Activated naive CD4-positive, alpha-beta T cell treated with anti-CD3 and anti-CD28 coated beads for 36 hours (primary cell): ENCODE data around the gene UEVLD. TPM values are rescaled to one million over a fixed set of nuclear protein-coding genes. Genes with fewer than 3 reads are reported as not detected.

Source experiments
- CTCF ChIA-PET: fragments of 350-600 bp; sonication (Branson Sonifier 250); formaldehyde crosslinking; loops from one replicate; lab custom pipeline; 2021; ENCODE audit warnings: antibody characterized with exemption; lab: Charles Lee
- DNase-seq: peaks from one replicate; pipeline ENCODE4 v3.0.0-alpha.2; 2020
- H3K27ac Mint-ChIP-seq: one replicate; pipeline ENCODE4 v1.8.0; 2021; ENCODE audit warnings: mild to moderate bottlenecking, mixed read lengths
- H3K27me3 Mint-ChIP-seq: one replicate; pipeline ENCODE4 v1.8.0; 2021; ENCODE audit warnings: low read depth, mixed read lengths
- H3K36me3 Mint-ChIP-seq: one replicate; pipeline ENCODE4 v1.8.0; 2021; ENCODE audit warnings: low read depth, mixed read lengths
- H3K4me1 Mint-ChIP-seq: one replicate; pipeline ENCODE4 v1.8.0; 2021; ENCODE audit warnings: low read depth, mixed read lengths
- H3K4me3 Mint-ChIP-seq: one replicate; pipeline ENCODE4 v1.8.0; 2021; ENCODE audit warnings: mild to moderate bottlenecking, moderate library complexity, mixed read lengths
- H3K9me3 Mint-ChIP-seq: one replicate; pipeline ENCODE4 v1.8.0; 2021; ENCODE audit warnings: mixed read lengths
- intact Hi-C: fragments of 100-400 bp; cut with micrococcal nuclease; formaldehyde crosslinking; loops from one replicate; pipeline ENCODE4 v1.15.1; 2023
- total RNA-seq, 2 experiments: library from RNA; stranded (reverse); gene quantifications; one replicate each; pipeline ENCODE4 v1.2.3, GENCODE V29; 2021

The UEVLD gene
- total RNA-seq = 1 to 10 TPM; 8.9 to 9.2 TPM

DNA sequence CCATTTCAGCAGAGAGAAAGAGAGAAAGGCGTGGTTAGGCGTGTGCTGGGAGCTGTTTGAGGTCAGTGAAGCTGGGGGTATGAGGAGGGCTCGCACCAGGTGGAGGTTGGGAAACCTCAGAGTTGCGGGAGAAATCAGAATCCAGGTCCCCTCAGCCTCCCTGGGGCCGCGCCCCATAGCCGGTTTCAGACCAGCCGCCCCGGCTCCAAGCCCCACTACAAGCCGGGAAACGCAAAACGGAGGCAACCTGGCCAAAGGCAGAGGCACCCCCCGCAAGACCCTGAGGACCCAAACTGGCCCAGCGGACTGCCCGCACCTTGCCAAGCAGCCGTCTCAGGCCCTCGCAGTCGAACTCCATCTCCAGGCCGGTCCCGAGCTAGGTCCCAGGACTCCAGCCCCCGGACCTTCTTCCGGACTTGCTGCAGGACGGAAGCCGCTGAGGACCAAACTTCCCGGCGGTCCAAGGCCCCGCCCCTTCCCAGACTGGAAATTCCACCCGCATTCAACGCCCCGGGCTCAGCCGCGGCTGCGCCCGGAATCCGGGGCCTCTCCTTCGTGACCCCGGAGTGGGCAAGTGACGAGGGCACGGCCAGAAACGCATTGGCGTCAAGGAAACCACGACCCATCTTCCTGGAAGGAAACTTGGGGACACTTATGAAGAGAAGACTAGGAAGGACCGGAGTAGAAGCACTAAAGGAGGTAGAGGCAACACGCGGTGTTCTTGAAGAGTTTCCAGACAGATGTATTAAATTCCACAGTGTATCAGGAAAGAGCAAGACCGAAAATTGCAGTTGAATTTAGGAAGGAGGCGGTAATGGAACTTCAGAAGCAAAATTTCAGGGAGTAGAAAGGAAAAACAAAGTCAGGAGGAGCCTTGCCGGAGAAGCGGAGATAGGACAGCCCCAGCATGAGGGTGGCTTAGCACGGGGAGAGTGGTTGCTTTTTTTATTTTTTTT is at the start of gene UEVLD:
UEVLD (minus strand) TSS at position 438 of the 956 bp plus-strand sequence; CDS start at position 358, 80 bp downstream.
- Mint-ChIP-seq H3K4me1 (peaks cover 8% of the 10 kb centered on the region), H3K27ac (no peak within 1 kb of the TSS), H3K36me3 (no peaks in the 10 kb centered on the region), H3K27me3 (no peaks in the 10 kb centered on the region), H3K9me3 (no peaks in the 10 kb centered on the region), H3K4me3 (no peak within 1 kb of the TSS)
- DNase-seq = peak; percentile 63
- intact Hi-C loops = loop anchor here (1.0 to 2.0 kb wide), 4 partner anchors 62 to 576 kb away; partner anchors contain the start of genes LDHA, SERGEF and TSG101
- CTCF ChIA-PET = interaction anchor here (0.6 kb wide), 1 partner anchor 16 kb away, joined by 3 read pairs; no protein-coding TSS in a partner anchor

DNA sequence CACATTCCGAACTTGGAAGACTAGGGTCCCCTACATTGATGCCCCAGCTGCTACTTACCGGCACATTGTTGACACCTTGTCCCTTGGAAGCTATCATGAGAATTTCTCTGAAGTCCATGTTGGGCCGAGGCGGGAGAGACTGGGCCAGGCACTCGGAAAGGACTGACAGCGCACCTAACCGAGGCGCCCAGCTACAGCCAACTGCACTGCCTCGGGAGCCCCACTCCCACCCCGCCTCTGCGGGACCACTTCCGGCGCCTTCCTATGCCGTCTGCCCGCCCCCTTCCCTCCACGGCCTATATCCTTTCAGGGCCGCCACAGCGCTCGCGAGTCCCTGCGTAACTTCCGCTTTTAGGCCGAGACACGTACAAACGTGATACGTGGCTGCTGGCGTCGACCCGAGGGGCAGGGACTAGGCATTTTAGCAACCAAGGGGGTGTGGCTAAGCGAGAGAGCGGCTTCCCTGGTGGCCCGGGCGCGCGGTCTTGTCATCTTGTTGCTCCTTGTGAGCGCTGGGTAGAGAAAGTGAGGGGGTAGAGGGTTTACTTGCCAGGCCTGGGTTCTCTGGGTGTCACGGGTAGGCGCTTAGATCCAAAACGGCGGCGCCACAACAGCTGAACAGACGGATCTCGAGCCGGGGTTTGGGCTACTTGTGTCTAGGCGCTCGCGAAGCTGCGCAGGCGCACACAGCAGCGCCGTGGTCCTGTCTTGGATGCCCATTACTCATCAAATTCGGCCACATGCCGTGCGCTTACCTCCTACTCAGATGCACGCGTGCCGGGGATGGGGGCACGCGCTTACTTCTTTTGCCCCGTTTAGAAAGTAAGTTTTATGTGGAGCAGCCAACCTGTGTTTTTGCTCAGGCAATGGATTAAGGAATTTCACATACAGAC is 45.9 kb upstream of the UEVLD start, which contains the start of gene SPTY2D1:
SPTY2D1 (minus strand) TSS at position 203 of the 893 bp plus-strand sequence; CDS start at position 118, 85 bp downstream.
- Mint-ChIP-seq H3K27ac (peak within 1 kb of the TSS; percentile 96), H3K9me3 (no peaks in the 10 kb centered on the region), H3K4me1 (peaks cover 30% of the 10 kb centered on the region), H3K4me3 (peak within 1 kb of the TSS; percentile 87), H3K36me3 (no peaks in the 10 kb centered on the region), H3K27me3 (no peaks in the 10 kb centered on the region)
- intact Hi-C loops = loop anchor here (1.0 to 5.0 kb wide), 13 partner anchors 18 to 621 kb away; partner anchors contain the start of genes E2F8, GTF2H1, HPS5 and SERGEF
- CTCF ChIA-PET = interaction anchor here (0.5 to 3.4 kb wide), 11 partner anchors 10 to 519 kb away, joined by 3 to 15 read pairs (median 4); partner anchors contain the start of gene TSG101
- peak; percentile 99 for DNase-seq

DNA sequence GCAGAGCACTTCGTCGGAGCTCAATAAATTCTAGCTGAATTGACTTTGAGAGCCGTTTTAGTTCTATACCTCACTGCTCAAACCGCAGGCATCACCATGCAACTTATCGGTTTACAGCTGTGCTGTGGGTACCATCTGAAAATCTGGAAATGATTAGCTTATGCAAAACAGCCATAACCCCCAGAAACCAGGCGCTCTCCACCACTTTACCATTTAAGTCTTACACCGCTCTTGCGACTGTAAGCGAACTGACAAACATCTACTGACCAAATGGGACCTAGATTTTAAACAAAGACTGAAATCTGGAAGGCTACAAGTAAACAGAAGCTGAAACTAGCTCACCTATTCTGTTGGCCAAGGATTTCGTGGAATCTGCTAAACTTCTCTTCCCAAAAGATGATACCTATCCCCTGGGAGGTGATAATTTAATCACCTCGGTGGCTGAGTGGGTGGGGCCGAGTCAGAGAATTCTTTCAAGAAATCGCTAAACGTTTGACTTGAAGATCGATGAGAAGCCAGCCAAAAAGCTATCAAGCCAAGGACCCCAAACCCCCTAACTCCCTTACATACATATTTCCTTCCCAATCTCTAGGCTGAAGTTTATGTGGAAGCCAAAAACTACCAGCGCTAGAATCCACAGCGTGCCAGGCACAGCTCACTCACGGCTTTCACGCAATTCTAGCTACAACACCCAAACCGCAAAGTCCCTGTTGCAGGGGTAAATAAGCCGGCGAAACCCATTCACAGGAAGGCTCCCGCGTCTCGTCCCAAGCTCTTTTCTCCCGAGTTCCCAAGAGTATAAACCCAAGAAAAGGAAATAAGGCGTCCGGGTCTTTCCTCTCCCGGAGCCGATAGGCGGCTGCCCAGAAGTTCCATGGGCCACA is 45.0 kb upstream of the UEVLD start:
- Mint-ChIP-seq H3K27me3 (no peaks in the 10 kb centered on the region), H3K4me1 (peaks cover 34% of the 10 kb centered on the region), H3K4me3 (peak overlapping the region; percentile 87), H3K9me3 (no peaks in the 10 kb centered on the region), H3K27ac (peak overlapping the region; percentile 96), H3K36me3 (no peaks in the 10 kb centered on the region)
- intact Hi-C loops = loop anchor here (1.0 to 5.0 kb wide), 13 partner anchors 17 to 620 kb away; partner anchors contain the start of genes E2F8, GTF2H1, HPS5 and SERGEF
- peak; percentile 45 for DNase-seq
- CTCF ChIA-PET = interaction anchor here (0.5 to 3.4 kb wide), 11 partner anchors 9 to 518 kb away, joined by 3 to 15 read pairs (median 3); no protein-coding TSS in a partner anchor

DNA sequence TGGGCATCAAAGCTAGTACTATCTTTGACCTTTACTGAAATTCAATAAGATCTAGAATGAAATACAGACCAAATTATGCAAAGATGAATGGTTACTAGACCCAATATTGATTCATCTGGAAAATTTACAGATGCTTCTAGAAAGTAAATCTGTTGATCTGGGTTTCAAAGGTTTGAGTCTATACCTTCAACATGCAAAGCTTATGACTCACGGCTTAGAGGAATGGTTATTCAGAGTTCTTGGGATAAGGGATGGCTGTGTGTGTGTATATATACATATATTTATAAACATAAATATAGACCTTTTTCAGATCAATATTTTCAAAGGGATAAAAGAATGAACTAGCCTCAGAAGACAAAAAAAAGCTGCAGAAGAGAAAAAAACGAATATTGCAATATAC is 44.3 kb upstream of the UEVLD start:
- Mint-ChIP-seq H3K27me3 (no peaks in the 10 kb centered on the region), H3K4me3 (peak overlapping the region; percentile 87), H3K4me1 (peaks cover 40% of the 10 kb centered on the region), H3K27ac (no peak overlapping the region), H3K9me3 (no peaks in the 10 kb centered on the region), H3K36me3 (no peaks in the 10 kb centered on the region)
- CTCF ChIA-PET = interaction anchor here (1.0 to 3.4 kb wide), 4 partner anchors 9 to 98 kb away, joined by 3 to 15 read pairs (median 6); no protein-coding TSS in a partner anchor
- no peak for DNase-seq
- intact Hi-C loops = loop anchor here (5.0 kb wide), 1 partner anchor 91 kb away; no protein-coding TSS in a partner anchor

GRCh38 chr11:18624161-18624560 is 35.6 kb upstream of the UEVLD start:
- Mint-ChIP-seq H3K4me1 (peaks cover 32% of the 10 kb centered on the region), H3K27ac (no peak overlapping the region), H3K27me3 (no peaks in the 10 kb centered on the region), H3K36me3 (peaks cover 2% of the 10 kb centered on the region), H3K4me3 (no peak overlapping the region), H3K9me3 (peaks cover 3% of the 10 kb centered on the region)
- CTCF ChIA-PET = interaction anchor here (0.6 to 1.1 kb wide), 3 partner anchors 9 to 232 kb away, joined by 4 to 5 read pairs (median 4); no protein-coding TSS in a partner anchor
- no peak for DNase-seq
- intact Hi-C loops = no loop called here

- Mint-ChIP-seq H3K36me3 (peaks cover 2% of the 10 kb centered on the region), H3K9me3 (peaks cover 3% of the 10 kb centered on the region), H3K4me1 (peaks cover 34% of the 10 kb centered on the region), H3K27ac (no peak overlapping the region), H3K4me3 (no peak overlapping the region), H3K27me3 (no peaks in the 10 kb centered on the region)
- DNase-seq = no peak
- intact Hi-C loops = no loop called here
- CTCF ChIA-PET = interaction anchor here (0.6 to 1.1 kb wide), 3 partner anchors 10 to 231 kb away, joined by 4 to 5 read pairs (median 4); no protein-coding TSS in a partner anchor
Measured at GRCh38 chr11:18623707-18624106, 35.2 kb upstream of the UEVLD start.

GRCh38 chr11:18618342-18619025 is 29.9 kb upstream of the UEVLD start:
- CTCF ChIA-PET = interaction anchor here (0.7 to 1.3 kb wide), 6 partner anchors 16 to 146 kb away, joined by 3 to 7 read pairs (median 3); partner anchors contain the start of gene SPTY2D1
- Mint-ChIP-seq H3K27me3 (no peaks in the 10 kb centered on the region), H3K4me1 (peaks cover 55% of the 10 kb centered on the region), H3K27ac (peak overlapping the region; percentile 41), H3K4me3 (peak overlapping the region; percentile 47), H3K9me3 (no peaks in the 10 kb centered on the region), H3K36me3 (peaks cover 21% of the 10 kb centered on the region)
- intact Hi-C loops = loop anchor here (1.0 to 5.0 kb wide), 2 partner anchors 51 to 226 kb away; partner anchors contain the start of gene LDHA
- no peak for DNase-seq

DNA sequence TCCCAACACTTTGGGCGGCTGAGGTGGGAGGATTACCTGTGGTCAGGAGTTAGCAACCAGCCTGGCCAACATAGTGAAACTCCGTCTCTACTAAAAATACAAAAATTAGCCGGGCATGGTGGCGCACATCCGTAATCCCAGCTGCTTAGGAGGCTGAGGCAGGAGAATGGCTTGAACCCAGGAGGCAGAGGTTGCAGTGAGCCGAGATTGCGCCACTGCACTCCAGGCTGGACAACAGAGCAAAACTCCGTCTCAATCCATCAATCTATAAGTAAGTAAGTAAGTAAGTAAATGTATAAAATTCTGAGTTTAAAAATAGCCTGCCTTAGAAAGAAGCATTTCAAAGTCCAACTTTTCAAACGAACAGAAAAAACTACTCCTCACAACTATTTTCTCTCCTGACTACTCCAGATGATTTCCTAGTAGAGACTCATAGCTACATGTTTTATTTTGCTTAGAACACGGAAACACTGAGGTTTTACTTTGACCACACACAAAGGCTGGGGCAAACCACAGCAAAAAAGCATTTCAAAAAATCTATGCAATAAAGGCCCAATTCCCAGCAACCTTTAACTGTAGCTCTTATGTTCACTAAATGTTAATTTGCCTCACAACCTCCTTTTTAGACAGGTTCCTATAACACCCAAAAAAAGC is 29.3 kb upstream of the UEVLD start:
- DNase-seq = peak; percentile 59
- Mint-ChIP-seq H3K9me3 (no peaks in the 10 kb centered on the region), H3K4me3 (peak overlapping the region; percentile 47), H3K4me1 (peaks cover 55% of the 10 kb centered on the region), H3K27me3 (no peaks in the 10 kb centered on the region), H3K27ac (peak overlapping the region; percentile 63), H3K36me3 (peaks cover 24% of the 10 kb centered on the region)
- intact Hi-C loops = loop anchor here (1.0 to 5.0 kb wide), 2 partner anchors 51 to 226 kb away; partner anchors contain the start of gene LDHA
- CTCF ChIA-PET = interaction anchor here (0.7 to 1.3 kb wide), 6 partner anchors 14 to 104 kb away, joined by 3 to 7 read pairs (median 3); partner anchors contain the start of gene SPTY2D1

- no peak for DNase-seq
- Mint-ChIP-seq H3K36me3 (peaks cover 27% of the 10 kb centered on the region), H3K9me3 (no peaks in the 10 kb centered on the region), H3K4me1 (peaks cover 46% of the 10 kb centered on the region), H3K27me3 (no peaks in the 10 kb centered on the region), H3K4me3 (no peak overlapping the region), H3K27ac (peak overlapping the region; percentile 78)
- intact Hi-C loops = loop anchor here (1.0 to 5.0 kb wide), 5 partner anchors 18 to 294 kb away; partner anchors contain the start of genes GTF2H1, HPS5, LDHA and SPTY2D1
- CTCF ChIA-PET = interaction anchor here (0.7 to 1.8 kb wide), 5 partner anchors 10 to 119 kb away, joined by 3 to 4 read pairs (median 4); no protein-coding TSS in a partner anchor
Measured at GRCh38 chr11:18615628-18616392, 27.3 kb upstream of the UEVLD start.
